HepG2 (cell line): Measurements from ENCODE around the gene CARS1. TPM values are rescaled to one million over a fixed set of nuclear protein-coding genes. Genes with fewer than 3 reads are reported as not detected.

Experiments
- ATAC-seq: fragments of 200-7000 bp; cut with Tn5 transposase; 3 replicates; pipeline ENCODE4 v1.9.1; 2020; ENCODE audit warnings: mild to moderate bottlenecking, moderate library complexity
- BruUV-seq: library from RNA; stranded (reverse); fragments of 400-500 nt; replicated peaks from 2 replicates; lab custom pipeline; 2021; lab: Mats Ljungman, UMichigan
- CTCF ChIA-PET: fragments of 300-600 bp; formaldehyde crosslinking; extraction: SDS; loops from one replicate; lab custom pipeline; 2021; ENCODE audit warnings: low total read pairs, inconsistent platforms, low intra/inter-chr PET ratio; lab: Yijun Ruan, JAX
- POLR2A ChIA-PET: fragments of 350-600 bp; sonication (Branson Sonifier 250); formaldehyde crosslinking; loops from one replicate; lab custom pipeline; 2020; ENCODE audit warnings: antibody characterized with exemption, inconsistent platforms; lab: Yijun Ruan, JAX
- DNase-seq: peaks from one replicate; pipeline ENCODE4 v3.0.0-alpha.2; 2015; ENCODE audit warnings: low spot score
- FAIRE-seq: peaks from 3 replicates; lab custom pipeline; 2011; peaks lifted over from hg19 to GRCh38; lab: Jason Lieb, UNC
- H2AFZ ChIP-seq: one replicate; pipeline ENCODE4 v1.6.1; 2011; ENCODE audit warnings: low read length, inconsistent platforms
- H3K27ac ChIP-seq: fragments of 300-600 bp; 3 replicates; pipeline ENCODE4 v1.8.0; 2011; ENCODE audit warnings: mixed run types, mild to moderate bottlenecking, mixed read lengths, low read length, inconsistent platforms; ENCODE audit not compliant: insufficient read depth; ENCODE audit errors: extremely low read length
- H3K27me3 ChIP-seq, 2 experiments: fragments of 200-600 bp in 1 of 2; 2 replicates in 1 of 2; 3 replicates in 1 of 2; pipeline versions ENCODE4 v1.6.0 to v1.8.0; 2011; ENCODE audit warnings: low read length in 2 of 2, mild to moderate bottlenecking in 2 of 2, moderate library complexity in 2 of 2, inconsistent platforms in 1 of 2; ENCODE audit not compliant: insufficient read depth in 2 of 2, control insufficient read depth in 1 of 2
- H3K36me3 ChIP-seq, 2 experiments: fragments of 200-600 bp in 1 of 2; replicated peaks in 1 of 2; 2 replicates in 1 of 2; 3 replicates in 1 of 2; pipeline versions ENCODE4 v1.5.1 to v1.8.0; 2011; ENCODE audit warnings: low read length in 2 of 2, inconsistent platforms in 1 of 2; ENCODE audit not compliant: insufficient read depth in 2 of 2, control insufficient read depth in 1 of 2
- H3K4me1 ChIP-seq: 2 replicates; pipeline ENCODE4 v1.5.1; 2012; ENCODE audit warnings: low read length, inconsistent platforms; ENCODE audit not compliant: insufficient read depth
- H3K4me2 ChIP-seq: 2 replicates; pipeline ENCODE4 v1.6.0; 2011; ENCODE audit warnings: low read depth, low read length, inconsistent platforms
- H3K4me3 ChIP-seq, 3 experiments: fragments of 200-600 bp in 1 of 3; sonication (generic), shearing (Covaris generic) in 1 of 3; replicated peaks in 1 of 3; 2 replicates each; pipeline ENCODE4 v1.5.1; 2011 to 2016; ENCODE audit warnings: low read length in 3 of 3, inconsistent platforms in 2 of 3, low read depth in 2 of 3, mild to moderate bottlenecking in 2 of 3, control low read depth in 1 of 3, mixed read lengths in 1 of 3; ENCODE audit not compliant: insufficient read depth in 1 of 3
- H3K79me2 ChIP-seq: one replicate; pipeline ENCODE4 v1.6.1; 2011; ENCODE audit warnings: low read length, inconsistent platforms; ENCODE audit not compliant: insufficient read depth
- H3K9ac ChIP-seq: 2 replicates; pipeline ENCODE4 v1.6.0; 2011; ENCODE audit warnings: mild to moderate bottlenecking, low read depth, low read length, inconsistent platforms; ENCODE audit not compliant: insufficient read depth
- H3K9me3 ChIP-seq: 2 replicates; pipeline ENCODE4 v1.5.1; 2012; ENCODE audit warnings: mild to moderate bottlenecking, low read length
- H4K20me1 ChIP-seq: 2 replicates; pipeline ENCODE4 v1.6.0; 2011; ENCODE audit warnings: inconsistent platforms, mild to moderate bottlenecking, low read length, moderate library complexity; ENCODE audit not compliant: insufficient read depth
- LCORL ChIP-seq, 2 experiments: fragments of 450-650 bp in 1 of 2; sonication (generic) in 1 of 2; formaldehyde crosslinking in 1 of 2; IDR thresholded peaks; 2 replicates each; pipeline versions ENCODE4 v1.5.0 to v1.6.1; 2017 to 2020; ENCODE audit warnings: antibody characterized with exemption in 1 of 2, missing genetic modification reagents in 1 of 2
- PBX3 ChIP-seq: sonication (generic); formaldehyde crosslinking; IDR thresholded peaks from 2 replicates; pipeline ENCODE4 v1.8.1; 2023; ENCODE audit warnings: missing genetic modification reagents, inconsistent platforms, borderline replicate concordance
- RBFOX2 ChIP-seq: fragments of 200-400 bp; formaldehyde crosslinking; IDR thresholded peaks from 2 replicates; pipeline ENCODE4 v1.6.1; 2017; ENCODE audit warnings: low read depth, mild to moderate bottlenecking, low read length
- ZFP36 ChIP-seq: fragments of 150-350 bp; IDR thresholded peaks from 2 replicates; pipeline ENCODE4 v1.6.1; 2018; ENCODE audit warnings: borderline replicate concordance, low read length, low read depth; ENCODE audit not compliant: partially characterized antibody
- WGBS: methylation state at CpG from one replicate; pipeline ENCODE4 v1.1.6; 2017; ENCODE audit warnings: low lambda C conversion rate; 5-methylcytosine and 5-hydroxymethylcytosine counted together
- in situ Hi-C: cut with HindIII; loops from 2 replicates; pipeline ENCODE4 v1.10.0; 2017; ENCODE audit warnings: low pct_unique_long_range_greater_than_20kb; ENCODE audit not compliant: extremely low pct_ligation_motif_present
- intact Hi-C: fragments of 100-400 bp; cut with micrococcal nuclease; formaldehyde crosslinking; loops from one replicate; pipeline ENCODE4 v1.10.0; 2022; ENCODE audit not compliant: unreplicated experiment
- polyA plus RNA-seq, 8 experiments: library from polyadenylated mRNA; depleted of rRNA in 3 of 8; stranded (reverse) in 7 of 8; unstranded in 1 of 8; fragments of >200 nt; fragmentation: Illumina TruSeq in 4 of 8; extraction: Trizol in 4 of 8; gene quantifications; 2 replicates each; pipeline versions ENCODE4 v1.2.1 to v1.2.3, GENCODE V29; 2011 to 2016; ENCODE audit warnings: low read depth in 4 of 8, missing spikeins in 1 of 8, mixed read lengths in 1 of 8; ENCODE audit not compliant: insufficient read depth in 1 of 8
- total RNA-seq, 5 experiments: library from RNA; depleted of rRNA; stranded (reverse); fragments of >200 nt; fragmentation: Illumina TruSeq; extraction: Trizol; gene quantifications; 2 replicates each; pipeline ENCODE4 v1.2.3, GENCODE V29; 2016; ENCODE audit warnings: low read depth in 1 of 5

CARS1 gene
- total and polyA plus RNA-seq, 2 of the 13 experiments (the other 11 are each of a cell fraction or from before 2014, with no cell fraction given) = 33.8 to 47.0 TPM

- peaks cover 7 to 42% of the 10 kb centered on the region in 2 experiments; a peak in 4 of 5 replicates for H3K36me3 ChIP-seq
- no peaks in the 10 kb centered on the region for H3K27me3 ChIP-seq
- POLR2A ChIA-PET = no interaction called here
- WGBS = 94% methylated on average over 17 of the region's 18 CpGs
- no peak overlapping the region for H3K4me2 ChIP-seq
- intact Hi-C loops = no loop called here
- in situ Hi-C loops = no loop called here
- no peak overlapping the region for H3K4me3 ChIP-seq
- H4K20me1 ChIP-seq = peaks cover 51% of the 10 kb centered on the region
- H3K9me3 ChIP-seq = no peaks in the 10 kb centered on the region
- no peak for DNase-seq
- H3K9ac ChIP-seq = no peak overlapping the region
- TF ChIP-seq PBX3 (CRISPR knock-in tag) = no peak
- 0 out of 2 replicates have a peak, but pooled peaks have one; percentile 35 for TF ChIP-seq LCORL (IDR thresholded peaks at IDR 0.05)
- no peak for TF ChIP-seq LCORL (CRISPR knock-in tag; IDR thresholded peaks at IDR 0.05)
- peaks cover 64% of the 10 kb centered on the region for H3K79me2 ChIP-seq
- BruUV-seq = no TSS peak
- no peak for ATAC-seq
- no peak overlapping the region for H2AFZ ChIP-seq
- CTCF ChIA-PET = no interaction called here
- H3K27ac ChIP-seq = no peak overlapping the region
- 0 out of 2 replicates have a peak, but pooled peaks cover 6% of the 10 kb centered on the region for H3K4me1 ChIP-seq
- no peak for FAIRE-seq
These were observed 7.6 kb downstream of the CARS1 start for GRCh38 chr11:3049430-3050243.

GRCh38 chr11:3047637-3048036, 9.6 kb downstream of the CARS1 start:
- Histone ChIP-seq H3K36me3 (peaks cover 8 to 27% of the 10 kb centered on the region in 2 experiments; a peak in 4 of 5 replicates), H3K27me3 (no peaks in the 10 kb centered on the region), H4K20me1 (peaks cover 50% of the 10 kb centered on the region), H3K27ac (no peak overlapping the region), H3K4me2 (no peak overlapping the region), H3K79me2 (peaks cover 54% of the 10 kb centered on the region), H3K9me3 (no peaks in the 10 kb centered on the region), H3K9ac (no peak overlapping the region), H3K4me1 (0 out of 2 replicates have a peak, but pooled peaks cover 6% of the 10 kb centered on the region), H2AFZ (no peak overlapping the region), H3K4me3 (no peak overlapping the region)
- FAIRE-seq = no peak
- ATAC-seq = no peak
- BruUV-seq = no TSS peak
- POLR2A ChIA-PET = no interaction called here
- CTCF ChIA-PET = no interaction called here
- WGBS = 93% methylated on average over 12 of the region's 16 CpGs
- DNase-seq = no peak
- TF ChIP-seq ZFP36 (no peak), RBFOX2 (0 out of 2 replicates have a peak, but pooled peaks have one; percentile 25)
- in situ Hi-C loops = no loop called here
- intact Hi-C loops = no loop called here
